GM18907 (cell line): ENCODE data around the gene KBTBD3.
A peak's percentile ranks its signal among the peaks of the same experiment; 100 is the strongest.
"Not testable (repeated sequence)": the region's sequence is repeated elsewhere in the genome, so short reads cannot be mapped to it uniquely, and the experiment has no call there.

Experiments
- ATAC-seq: cut with Tn5 transposase; IDR thresholded peaks from one replicate; pipeline ENCODE4 v1.9.1; 2021; ENCODE audit warnings: mild to moderate bottlenecking, moderate library complexity; ENCODE audit not compliant: unreplicated experiment

Gene KBTBD3

DNA sequence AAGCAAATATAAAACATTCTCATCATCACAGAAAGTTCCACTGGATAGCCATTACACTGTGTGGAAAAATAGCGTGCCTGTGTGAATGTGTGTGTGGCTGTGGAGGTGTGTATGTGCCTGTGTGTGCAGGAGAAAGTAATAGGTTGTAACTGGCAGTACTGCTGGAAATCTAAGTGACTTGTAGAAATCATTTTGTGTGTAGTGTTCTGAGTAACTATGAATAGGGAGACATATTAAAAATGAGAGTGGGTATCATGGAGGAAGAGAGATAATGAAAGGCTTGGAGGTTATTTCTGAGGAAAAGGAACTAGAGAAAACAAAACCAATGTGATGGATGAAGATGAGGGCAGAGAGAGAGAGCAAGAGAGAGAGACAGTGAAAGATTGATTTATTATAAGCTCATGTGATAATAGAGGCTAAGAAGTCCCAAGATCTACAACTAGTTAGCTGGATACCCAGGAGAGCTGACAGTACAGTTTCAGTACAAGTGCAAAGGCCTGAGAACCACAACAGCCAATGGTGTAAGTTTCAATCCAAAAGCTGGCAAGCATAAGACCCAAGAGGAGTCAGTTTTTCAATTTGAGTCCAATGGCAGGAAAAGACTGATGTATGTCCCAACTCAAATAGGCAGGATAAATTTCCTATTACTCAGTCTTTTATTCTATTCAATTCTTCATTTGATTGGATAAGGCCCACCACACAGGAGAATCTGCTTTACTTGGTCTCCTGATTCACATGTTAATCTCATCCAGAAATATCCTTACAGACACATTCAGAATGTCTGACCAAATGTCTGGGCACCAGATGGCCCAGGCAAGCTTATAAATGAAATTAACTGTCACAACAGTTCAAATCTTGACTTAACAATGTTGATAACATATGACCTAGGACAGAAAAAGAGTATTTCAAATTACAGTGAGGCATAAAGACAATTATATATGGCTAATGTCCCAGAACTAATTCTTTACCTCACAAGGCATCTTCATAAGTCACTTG lies 14.9 kb downstream of the KBTBD3 start:
- peak; percentile 52 for ATAC-seq

DNA sequence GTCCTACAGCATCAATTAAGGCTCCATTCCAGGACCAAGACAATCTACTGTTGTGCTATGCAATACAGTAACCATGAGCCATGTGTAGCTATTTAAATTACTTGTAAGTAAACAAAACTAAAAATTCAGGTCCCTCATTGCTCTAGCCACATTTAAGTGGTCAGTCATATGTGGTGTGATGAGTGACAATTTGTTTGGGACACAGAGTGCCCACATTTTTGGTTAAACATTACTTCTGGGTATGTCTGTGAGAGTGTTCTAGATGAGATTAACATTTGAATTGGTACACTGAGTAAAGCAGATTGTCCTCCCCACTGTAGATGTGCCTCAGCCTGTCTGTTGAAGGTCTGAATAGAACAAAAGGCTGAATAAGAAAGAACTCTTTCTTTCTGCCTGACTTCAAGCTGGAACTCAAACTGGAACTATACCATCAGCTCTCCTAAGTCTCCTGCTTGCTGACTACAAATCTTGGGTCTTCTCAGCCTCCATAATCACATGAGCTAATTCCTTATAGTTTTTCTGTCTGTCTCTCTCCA lies 15.8 kb downstream of the KBTBD3 start:
- ATAC-seq = peak; percentile 54

DNA sequence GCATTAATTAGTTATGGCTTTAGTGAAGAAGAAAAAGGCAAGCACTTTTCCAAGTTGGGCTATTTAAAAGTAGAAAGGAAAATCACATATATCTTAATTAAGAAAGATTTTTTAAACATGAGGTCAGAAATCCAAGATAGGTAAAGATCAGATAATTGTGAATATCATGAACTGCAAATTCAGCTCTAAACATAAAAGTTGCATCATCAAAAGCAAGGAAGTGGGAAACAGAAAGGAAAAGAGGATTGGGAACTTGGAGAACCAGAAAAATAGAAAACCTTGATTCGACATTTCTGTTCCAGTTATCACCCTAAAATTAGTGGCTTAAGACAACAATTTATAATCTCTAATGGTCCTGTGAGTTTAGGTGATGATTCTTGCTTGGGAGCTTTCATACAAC lies 17.5 kb downstream of the KBTBD3 start:
- no peak for ATAC-seq

DNA sequence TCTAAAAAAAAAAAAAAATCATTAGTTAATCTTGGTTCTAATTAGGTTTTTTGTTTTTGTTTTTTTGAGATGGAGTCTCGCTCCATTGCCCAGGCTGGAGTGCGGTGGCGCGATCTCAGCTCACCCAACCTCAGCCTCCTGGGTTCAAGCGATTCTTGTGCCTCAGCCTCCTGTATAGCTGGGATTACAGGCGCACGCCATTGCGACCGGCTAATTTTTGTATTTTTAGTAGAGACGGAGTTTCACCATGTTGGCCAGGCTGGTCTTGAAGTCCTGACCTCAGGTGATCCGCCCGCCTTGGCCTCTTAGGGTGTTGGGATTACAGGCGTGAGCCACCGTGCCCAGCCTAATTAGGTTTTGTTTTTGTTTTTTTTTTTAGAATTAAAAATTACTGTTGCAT lies 18.8 kb downstream of the KBTBD3 start:
- not testable (repeated sequence) for ATAC-seq

DNA sequence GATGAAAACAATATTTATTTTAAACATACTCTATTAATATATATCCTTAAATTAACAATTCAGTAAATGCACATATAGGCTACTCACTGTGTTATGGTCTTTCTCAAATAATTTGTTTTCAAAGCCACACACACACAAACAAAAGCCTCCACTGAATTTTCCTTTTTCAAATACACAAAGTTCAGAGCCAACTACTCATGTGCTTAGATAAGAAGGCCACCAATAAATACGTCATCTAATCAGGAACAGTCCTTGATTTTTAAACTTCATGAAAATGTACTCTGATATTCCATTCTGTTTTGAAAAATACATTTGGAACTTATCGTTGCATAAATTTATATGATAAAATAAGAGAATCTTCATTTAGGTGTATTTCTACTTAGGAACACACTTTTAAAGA lies 26.0 kb downstream of the KBTBD3 start:
- ATAC-seq = no peak

DNA sequence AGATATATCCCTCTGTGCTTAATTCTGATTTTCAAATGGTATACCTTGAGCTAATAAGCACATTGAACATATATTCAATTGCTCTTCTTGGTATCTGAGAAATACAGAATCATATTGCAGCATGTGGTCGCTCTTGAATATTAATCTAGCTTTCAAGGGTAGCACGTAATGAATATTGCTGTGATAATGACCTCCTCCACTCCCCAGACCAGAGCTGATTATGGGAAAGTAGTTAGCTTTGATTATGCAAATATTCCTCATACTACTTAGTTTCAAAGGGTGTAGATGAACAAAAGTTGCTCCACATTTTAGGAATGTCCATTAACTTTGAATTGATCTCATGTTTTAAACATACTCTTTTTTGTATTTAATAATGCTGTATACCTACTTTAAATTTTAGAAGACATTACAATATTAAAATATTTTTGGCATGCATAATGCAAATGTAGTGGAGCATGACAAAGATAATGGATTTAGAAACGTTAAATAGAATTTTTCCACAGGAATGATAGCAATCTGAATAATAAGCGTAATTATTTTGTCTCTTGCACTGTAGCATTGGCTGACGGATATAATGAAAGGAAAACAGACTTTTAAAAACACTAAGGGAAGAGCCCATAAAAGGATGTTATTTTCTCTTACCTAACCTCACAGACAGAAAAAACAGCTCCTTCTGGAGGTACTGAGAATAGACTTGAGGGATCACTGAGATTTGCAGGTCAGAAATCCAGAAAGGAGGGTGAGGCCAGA lies 27.2 kb downstream of the KBTBD3 start:
- no peak for ATAC-seq

DNA sequence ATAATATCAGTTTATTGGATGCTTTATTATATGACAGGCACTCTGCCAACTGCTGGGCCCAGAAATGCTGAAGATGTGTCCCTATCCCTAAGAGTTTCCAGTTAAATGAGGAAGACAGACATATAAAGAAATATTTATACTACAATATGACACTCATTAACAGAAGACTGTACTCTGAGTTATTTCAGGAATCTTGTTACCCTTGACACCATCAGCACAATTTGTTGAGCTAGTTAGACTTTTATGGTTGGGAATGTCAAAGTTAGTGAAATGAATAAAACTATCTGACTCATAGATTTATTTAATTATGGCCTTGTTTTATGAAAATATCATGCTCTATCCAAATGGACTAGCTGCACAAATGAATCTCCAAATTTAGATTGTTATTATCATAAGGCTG lies 29.5 kb downstream of the KBTBD3 start:
- ATAC-seq = no peak

DNA sequence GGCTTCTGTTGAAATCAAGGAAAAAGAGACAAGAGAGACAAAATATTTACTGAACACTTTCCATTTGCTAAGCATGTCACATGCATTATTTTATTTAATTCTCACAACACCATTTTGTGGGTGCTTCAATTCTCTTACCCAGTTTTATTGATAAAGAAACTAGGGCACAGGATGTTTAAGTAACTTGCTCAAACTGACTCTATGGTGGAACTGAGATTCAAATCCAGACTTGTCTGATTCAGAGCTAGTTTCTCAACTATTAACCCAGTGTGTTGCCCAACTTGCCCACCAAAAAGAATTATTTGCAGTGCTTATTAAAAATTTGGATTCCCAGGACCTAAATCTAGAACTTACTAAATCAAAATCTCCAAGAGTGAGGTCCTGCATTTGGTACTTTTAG lies 33.6 kb downstream of the KBTBD3 start:
- no peak for ATAC-seq

DNA sequence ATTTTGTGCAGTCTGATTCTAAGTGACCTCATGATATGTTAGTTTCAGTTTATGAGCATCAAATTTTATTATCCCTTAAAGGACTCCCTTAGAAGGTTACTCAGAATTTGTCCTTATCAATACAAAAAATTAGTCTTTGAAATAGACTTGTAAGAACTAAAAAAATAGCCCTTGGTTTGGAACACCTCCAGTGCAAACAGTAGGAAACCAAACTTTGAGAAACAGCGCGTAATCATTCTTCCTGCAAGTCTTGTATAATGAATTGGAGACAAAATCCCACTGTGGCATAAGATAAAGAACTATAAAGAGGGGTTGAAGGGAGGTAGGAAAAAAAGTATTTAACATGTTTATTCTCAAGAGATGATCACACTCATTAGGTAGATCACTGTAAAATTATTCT lies 44.3 kb downstream of the KBTBD3 start:
- ATAC-seq = no peak

DNA sequence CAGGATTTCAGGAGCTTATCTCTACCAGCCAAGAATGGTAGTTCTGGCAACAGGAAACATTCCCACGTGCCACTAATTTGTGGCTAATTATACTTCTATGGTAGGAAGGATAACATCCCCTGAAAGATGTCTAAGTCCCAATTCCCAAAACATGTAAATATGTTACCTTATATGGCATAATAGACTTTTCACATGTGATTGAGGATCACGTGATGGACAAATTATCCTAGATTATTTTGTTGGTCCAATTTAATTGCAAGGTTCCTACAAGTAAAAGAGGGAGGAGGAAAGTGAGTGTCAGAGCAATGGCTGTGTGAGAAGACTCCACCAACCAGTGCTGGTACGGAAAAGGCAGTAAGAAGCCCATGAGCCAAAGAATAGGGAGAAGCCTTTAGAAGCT lies 45.2 kb downstream of the KBTBD3 start:
- no peak for ATAC-seq

DNA sequence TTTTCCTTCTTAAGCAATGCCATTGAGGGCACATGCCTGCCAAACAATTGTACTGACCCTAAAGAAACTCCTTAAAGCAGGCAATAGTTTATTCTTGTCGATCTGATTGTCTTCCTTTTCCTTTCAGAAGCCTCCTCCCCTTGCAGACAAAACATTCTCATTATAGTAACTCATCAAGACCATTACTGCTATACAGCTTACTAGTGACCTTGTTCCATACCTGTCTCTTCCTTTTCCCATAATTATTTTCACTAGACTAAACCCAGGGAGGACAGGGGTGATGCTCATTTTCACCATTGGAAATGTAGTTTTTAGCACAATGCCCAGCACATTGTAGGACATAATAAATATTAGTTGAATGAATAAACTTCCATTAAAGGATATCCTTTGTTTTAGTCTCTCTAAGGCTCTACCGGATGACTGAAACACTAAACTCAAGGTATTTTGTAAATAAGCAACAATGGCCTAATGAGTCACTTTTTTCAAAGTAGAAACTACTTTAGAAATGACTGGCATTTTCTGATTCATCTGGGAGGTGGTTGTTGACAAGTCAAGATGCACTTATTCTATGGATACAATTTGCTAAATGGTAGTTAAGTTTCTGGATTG lies 45.8 kb downstream of the KBTBD3 start:
- ATAC-seq = no peak

DNA sequence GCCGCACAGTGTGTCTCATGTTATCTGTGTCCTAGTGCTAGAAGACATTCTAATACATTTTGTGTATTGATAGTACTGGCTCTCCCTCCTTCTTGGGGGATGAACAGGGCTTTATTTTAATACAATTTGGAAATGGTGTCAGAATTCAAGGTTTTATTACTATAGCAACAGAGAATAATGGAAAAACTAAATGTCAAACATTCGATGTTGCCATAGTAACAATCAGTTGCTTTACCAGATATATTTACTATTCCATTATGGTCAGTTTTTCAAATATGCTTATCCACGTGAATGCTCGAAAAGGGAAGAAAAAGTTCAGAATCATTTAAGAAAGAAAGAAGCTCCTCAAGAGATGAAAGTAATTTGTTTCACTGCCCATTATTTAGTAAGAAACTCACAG lies 46.5 kb downstream of the KBTBD3 start:
- ATAC-seq = no peak

DNA sequence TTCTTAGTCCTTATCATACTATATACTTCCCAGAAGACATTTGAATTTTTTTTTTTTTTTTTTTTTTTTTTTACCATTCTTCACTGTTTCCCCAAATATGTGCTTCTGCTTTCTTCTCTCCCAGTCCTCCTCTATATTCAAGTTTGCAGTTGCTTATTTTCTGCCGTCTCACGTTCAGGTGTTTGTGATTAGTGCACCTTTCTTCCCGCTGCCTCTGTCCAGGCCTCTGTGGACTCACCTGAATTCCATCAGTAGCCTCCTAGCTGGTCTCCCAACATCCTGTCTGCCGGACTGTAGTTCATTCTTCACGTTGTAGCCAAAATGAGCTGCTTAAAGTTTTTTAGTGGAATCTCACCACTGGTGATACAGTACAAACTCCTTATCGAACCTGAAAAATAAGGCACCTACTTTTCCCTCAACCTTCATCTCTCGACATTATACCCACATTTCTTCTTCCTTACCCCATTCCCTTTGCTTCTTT lies 54.3 kb downstream of the KBTBD3 start:
- no peak for ATAC-seq

DNA sequence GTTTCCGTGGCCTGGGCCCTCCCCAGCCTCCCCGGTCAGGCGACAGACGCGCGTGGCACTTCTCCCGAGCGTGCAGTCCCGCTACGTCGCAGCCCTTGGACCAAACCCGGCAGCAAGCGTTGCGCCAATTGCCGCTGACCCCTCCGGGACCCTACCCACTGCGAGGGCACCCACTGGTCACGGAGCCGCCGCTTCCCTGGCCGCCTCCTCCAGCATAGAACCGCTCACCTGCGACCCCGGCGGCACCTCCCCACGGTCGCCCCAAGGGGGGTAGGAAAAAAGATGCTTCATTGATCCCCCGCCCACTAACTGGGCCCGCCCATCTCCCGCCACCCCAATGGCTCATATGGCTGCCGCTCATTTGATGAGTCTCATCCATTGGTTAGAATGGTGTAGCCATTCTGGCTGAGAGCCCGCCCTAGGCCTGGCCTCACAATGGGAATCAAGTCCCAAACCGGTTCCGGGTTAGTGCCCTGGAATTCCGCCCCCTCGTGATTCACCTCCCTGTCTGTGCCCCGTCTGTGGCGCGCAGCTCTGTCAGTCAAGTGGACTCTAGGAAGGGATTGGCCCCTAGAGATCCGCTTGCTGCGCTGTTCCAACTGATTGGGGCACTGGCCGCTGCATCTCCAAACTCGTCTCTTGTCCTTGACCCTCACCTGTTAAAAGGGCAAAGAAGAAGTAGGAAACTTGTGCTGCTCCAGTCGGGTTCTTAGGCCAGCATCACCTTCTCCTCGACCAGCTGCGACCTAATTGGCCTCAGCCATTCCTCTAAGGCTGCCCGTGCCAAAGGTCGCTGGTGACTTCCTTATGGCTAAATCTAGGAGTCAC lies 55.0 kb downstream of the KBTBD3 start, which contains the start of gene MSANTD4:
TSS of gene MSANTD4 (minus strand) at position 274 of the 828 bp plus-strand sequence. CDS start 11,323 bp downstream, outside the sequence.
- ATAC-seq = peak; percentile 99

DNA sequence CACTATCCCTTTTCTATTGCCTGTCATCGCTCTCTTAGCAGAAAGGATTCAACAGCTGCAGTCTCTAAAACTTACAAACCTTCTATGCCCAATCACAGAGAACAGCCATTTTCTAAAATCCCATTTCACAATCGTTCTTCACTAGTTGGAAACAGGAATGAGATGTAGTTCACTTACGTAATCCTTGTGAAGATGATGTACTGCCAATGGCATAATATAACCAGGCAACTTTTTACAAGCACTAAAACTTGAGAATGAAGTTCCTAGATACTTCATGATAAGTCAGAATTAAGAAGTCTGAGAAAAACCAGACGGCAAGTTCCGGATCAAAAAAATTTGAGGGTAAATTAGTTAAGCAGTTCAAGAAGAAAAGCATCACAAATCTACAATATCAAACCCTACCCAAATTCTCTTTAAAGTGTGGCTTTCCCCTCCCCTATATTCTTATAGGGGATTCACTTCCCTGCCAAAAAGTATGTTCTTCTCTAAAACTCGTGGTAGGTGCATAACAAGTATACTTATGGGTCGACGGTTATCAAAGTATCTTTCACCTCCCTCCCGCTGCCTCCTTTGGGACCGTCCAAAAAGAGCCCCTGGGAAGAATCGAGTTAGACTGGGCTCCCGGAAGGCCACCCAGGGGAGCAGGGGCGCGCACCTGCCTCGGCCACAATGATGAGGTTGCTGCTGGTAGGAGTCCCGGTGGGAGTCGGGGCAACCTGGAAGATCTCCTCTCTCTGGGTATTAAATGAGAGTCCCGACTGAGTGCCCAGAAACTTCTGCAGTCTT lies 55.8 kb downstream of the KBTBD3 start:
- peak; percentile 24 for ATAC-seq

DNA sequence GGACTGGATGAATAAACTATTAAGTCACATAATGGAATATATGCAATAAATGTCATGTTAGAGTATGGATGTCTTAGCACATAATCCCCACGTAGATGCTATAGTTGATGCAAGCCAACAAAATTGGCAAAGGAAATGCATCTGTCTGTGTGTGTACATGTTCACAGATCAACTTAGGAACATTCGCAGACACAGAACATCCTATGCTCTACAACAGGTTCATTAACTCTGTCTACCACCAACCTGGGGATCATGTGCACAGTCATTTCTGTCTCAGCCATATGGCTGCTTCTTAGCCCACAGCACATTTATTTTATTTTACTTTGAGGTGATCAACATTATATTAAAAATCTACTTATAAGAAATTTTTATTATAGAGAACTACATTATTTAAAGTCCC lies 60.1 kb downstream of the KBTBD3 start:
- no peak for ATAC-seq

DNA sequence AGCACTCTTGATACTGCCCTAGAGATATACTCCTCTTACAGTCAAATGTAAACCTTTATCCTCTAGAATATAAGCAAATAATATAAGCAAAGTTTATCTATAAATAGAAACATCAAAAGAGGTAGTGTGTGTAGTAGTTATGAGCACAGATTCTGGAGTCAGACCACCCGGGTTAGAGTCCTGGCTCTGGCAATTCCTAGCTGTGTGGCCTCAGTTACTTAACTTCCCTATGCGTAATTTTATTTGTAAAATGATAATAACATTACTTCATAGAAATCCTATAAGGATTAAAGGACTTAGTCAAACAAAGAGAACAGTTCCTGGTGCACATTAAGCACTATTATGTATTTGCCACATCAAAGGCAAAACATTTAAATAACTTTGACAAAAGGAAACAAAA lies 62.1 kb downstream of the KBTBD3 start:
- ATAC-seq = no peak

DNA sequence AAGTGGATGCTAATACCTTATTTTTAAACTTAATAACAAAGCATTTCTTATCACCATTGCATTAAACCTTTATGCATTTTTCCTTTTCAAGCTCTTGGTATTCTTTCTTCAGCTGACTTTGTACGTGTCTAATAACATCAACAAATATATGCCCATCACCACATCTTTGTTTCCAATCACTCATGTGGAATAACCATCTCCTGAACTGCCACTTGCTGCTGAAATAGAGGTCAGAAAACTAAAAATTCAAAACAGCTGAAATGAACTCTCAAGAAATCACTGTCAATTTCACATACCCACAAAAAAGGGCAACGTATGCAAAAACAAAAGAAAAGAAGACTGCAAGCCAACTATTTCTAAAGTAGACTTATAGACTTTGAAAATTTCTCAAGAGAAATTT lies 62.5 kb downstream of the KBTBD3 start:
- no peak for ATAC-seq

DNA sequence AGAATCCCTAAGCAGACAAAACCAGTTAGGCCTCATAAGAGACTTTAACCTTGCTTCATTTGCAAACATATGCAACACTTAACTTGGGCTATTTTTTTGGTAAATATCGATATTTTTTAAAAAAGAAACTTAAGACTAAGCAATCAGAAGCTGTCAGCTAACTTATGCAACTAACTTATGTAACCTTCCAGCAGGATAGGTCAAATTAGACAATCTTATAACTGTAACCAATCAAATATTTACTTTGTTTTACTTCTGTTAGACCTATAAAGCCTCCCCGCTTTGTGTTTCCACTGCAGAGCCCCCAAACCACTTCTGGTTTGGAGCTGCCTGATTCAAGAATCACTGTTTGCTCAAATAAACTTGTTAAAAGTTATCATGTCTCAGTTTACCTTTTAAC lies 63.1 kb downstream of the KBTBD3 start:
- ATAC-seq = no peak
